Thyroid gland (tissue), 4 donors: ENCODE results near the gene SLC22A17.
A peak's percentile ranks its signal among the peaks of the same experiment; 100 is the strongest.

Experiments
- CTCF ChIP-seq, 6 experiments: fragments of 200-600 bp in 3 of 6; fragments of 450-650 bp in 3 of 6; sonication (generic) in 3 of 6; IDR thresholded peaks; one replicate each; pipeline ENCODE4 v1.5.1; 2016 to 2019; ENCODE audit warnings: antibody characterized with exemption in 6 of 6, mild to moderate bottlenecking in 2 of 6, inconsistent platforms in 1 of 6, moderate library complexity in 1 of 6
- POLR2A ChIP-seq, 2 donors: fragments of 450-650 bp; IDR thresholded peaks; one replicate each; pipeline ENCODE4 v1.6.1; 2017; ENCODE audit warnings: antibody characterized with exemption in 2 of 2, mild to moderate bottlenecking in 2 of 2, moderate library complexity in 1 of 2

- TF ChIP-seq CTCF (IDR thresholded peaks at IDR 0.05) = peak in 3 of 6 experiments; percentile 19 to 51 (median 26)
- TF ChIP-seq POLR2A (IDR thresholded peaks at IDR 0.05) = no peak
Measured at GRCh38 chr14:23299211-23299957, 53.3 kb downstream of the SLC22A17 start.
